HG02759 (cell line): ENCODE data around the gene TMEM239.
"Not testable (repeated sequence)": the region's sequence is repeated elsewhere in the genome, so short reads cannot be mapped to it uniquely, and the experiment has no call there.

Source experiments
- ATAC-seq: cut with Tn5 transposase; IDR thresholded peaks from one replicate; pipeline ENCODE4 v1.9.1; 2021; ENCODE audit warnings: mild to moderate bottlenecking, moderate library complexity; ENCODE audit not compliant: unreplicated experiment

Gene TMEM239

DNA sequence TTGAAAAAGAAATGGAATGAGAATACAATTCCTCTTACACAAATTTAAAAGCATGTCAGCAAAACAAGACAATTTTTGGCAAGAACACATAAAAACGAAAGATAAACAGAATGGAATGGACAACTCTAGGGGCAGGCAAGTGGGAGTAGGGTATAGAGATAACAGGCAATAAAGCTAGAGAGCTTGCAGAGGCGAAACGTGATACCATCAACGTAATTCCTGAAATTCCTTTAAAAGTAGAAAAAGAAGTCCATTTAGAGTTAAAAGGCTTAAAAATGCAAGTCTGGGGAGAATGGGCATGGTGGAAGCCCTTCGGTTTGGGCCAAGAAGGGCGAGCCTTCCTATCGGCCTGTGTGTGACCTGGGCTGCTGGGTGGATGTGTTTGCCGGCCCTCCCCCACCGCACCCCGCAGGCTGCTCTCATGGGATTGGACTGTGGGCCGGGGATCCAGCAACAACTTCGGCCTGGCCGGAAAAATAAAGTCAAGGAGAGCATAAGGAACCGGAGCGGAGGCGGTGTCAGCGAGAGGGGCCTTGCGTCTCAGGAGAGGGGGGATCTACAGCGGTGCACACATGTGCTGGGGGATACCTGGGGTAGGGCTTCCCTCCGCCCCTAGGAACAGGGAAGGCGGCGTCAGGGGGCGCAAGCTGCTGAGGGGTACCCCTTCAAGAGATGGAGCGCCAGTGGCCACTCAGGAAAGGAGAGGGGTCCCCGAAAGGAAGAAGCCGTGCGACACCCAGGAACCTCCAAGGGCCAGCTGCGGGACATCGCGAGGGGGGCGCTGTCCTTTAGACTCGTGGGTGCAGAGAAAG lies 4.1 kb downstream of the TMEM239 start:
- no peak for ATAC-seq

DNA sequence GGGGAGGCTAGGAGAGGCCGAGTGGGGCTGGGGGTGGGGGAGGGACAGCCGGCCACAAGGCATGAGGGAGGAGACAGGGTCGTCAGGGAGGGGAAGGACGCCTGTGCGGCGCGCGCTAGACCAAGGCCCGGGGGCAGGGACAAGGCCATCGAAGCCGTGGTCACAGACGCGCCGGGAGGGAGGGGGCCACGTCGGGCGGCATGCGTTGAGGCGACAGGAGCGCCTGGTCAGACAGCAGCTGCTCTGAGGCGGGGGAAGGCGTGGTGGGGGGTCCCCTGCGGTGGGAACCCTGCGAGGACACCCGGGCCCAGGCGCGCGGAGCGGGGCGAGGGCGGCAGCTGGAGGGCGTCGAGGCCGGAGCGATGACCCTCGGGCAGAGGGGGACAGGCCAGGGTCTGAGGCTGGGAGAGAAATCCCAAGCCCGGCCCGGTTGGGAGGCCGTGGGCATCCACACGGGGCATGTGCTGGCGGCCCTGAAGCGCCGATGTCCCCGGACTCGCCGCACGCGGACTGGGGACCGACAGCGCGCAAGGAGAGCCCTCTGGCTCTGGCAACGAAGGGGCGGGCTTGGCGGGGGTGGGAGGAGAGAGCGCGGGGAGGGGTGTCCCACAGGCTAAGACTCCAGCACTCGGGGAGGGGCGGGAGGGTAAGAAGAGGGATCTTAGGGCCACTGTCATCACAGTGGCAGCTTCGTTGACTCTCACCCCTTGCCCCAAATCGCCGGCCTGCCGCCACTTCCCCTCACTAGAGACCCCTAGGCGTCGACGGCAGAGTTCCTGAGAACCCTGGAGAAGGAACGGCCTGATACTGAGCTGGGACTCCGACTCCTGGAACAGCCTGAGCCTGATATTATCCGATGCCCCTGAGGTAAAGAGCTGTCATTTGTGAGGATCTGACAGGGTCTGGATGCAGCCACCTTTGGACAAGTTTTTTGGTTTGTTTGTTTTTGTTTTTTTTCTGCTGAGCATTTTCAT lies 5.0 kb downstream of the TMEM239 start:
- ATAC-seq: no peak

DNA sequence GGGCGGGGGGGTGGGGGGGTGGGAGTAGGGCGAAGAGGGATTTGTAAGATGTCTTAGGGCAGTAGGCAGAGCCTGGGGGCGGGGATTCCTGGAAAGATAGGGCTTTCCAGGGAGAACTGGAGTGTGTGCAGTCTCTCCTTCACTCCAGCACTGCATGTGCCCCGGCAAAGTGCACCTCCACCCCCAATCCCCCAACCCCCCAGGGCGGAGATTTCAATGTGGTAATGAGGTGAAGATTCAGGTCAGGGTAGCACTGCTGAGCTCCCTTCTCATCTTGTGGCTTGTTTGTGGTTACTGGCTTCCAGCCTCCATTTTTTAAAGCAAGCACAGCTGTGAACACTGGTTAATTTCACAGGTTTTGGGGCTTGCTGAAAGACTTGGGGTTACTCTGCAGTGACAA lies 5.9 kb downstream of the TMEM239 start:
- no peak for ATAC-seq

- no peak for ATAC-seq
Measured at GRCh38 chr20:2825761-2826160, 9.6 kb downstream of the TMEM239 start.

GRCh38 chr20:2826655-2827054 lies 10.5 kb downstream of the TMEM239 start:
- ATAC-seq: no peak

DNA sequence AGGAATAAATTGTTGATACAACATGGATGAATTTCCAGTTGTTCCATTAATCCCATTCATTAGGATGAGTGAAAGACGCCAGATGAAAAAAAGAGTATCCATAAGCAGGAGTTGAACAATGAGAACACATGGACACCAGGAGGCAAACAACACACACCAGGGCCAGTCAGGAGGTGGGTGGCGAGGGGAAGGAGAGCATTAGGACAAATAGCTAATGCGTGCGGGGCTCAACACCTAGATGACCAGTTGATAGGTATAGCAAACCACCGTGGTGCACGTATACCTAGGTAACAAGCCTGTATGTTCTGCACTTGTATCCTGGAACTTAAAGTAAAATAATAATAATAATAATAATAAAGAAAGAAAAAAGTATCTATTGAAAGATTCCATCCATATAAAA lies 13.2 kb downstream of the TMEM239 start:
- ATAC-seq: no peak

GRCh38 chr20:2831206-2831605 lies 15.0 kb downstream of the TMEM239 start:
- not testable (repeated sequence) for ATAC-seq

GRCh38 chr20:2833761-2834160 lies 17.6 kb downstream of the TMEM239 start:
- ATAC-seq: no peak

DNA sequence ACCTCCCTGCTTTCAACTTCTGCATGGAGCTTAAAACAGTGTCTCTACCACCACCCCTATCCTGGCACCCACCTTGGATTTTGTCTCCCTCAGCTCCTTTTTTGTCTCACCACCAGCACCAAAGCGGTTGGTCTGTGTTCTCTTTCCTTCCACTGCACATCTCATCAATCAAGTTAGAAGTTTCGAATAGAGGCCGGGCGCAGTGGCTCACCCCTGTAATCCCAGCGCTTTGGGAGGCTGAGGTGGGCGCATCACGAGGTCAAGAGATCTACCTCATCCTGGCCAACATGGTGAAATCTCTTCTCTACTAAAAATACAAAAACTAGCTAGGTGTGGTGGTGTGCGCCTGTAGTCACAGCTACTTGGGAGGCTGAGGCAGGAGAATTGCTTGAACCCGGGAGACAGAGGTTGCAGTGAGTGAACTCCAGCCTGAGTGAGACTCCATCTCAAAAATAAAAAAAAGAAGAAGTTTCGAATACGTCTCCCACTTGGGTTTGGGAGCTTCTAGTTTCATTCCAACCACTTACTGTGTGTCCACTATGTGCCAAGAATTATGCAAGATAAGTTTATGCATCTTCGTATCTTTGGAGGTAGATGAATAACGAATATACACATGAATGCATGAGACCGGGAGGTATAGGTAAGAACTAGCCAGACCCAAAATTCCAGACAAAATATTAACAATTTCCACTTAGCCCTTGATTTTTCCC lies 18.4 kb downstream of the TMEM239 start:
- ATAC-seq: no peak

- ATAC-seq: no peak
Measured at GRCh38 chr20:2835331-2835796, 19.2 kb downstream of the TMEM239 start.

GRCh38 chr20:2836035-2836434 lies 19.9 kb downstream of the TMEM239 start:
- ATAC-seq: no peak

DNA sequence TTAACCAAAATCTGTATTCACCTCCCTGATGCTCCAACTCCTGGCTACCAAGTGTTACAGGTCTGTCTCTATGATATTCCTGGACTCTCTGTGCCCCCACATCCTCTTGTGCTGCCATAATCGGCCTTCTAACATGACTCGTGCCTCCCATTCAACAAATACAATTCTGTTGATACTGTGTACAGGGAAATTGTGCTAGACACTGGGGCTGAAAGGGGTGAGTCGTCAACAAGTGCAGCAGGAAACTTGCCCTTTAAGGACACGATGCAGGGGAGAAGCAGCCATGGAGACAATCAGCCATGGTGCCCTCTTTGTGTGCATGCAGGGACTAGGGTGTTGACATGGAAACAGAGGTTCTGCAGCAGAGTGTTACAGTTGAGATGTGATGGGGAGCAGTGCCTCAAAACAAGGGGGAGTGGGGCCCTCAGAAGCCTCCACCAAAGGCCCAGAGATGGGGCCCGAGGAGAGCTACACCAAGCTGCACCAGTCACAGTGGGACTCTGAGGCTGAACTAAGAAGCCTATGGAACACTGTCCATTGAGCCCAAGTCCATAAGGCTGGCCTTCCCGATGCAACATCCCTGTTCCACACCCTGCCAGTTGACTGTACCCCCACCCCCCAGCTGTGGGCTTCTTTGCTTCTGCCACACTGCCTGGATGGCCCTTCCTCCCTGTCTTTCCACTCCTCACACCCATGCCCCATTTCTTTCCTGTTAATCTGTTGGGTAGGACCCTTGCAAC lies 21.2 kb downstream of the TMEM239 start:
- ATAC-seq: no peak

DNA sequence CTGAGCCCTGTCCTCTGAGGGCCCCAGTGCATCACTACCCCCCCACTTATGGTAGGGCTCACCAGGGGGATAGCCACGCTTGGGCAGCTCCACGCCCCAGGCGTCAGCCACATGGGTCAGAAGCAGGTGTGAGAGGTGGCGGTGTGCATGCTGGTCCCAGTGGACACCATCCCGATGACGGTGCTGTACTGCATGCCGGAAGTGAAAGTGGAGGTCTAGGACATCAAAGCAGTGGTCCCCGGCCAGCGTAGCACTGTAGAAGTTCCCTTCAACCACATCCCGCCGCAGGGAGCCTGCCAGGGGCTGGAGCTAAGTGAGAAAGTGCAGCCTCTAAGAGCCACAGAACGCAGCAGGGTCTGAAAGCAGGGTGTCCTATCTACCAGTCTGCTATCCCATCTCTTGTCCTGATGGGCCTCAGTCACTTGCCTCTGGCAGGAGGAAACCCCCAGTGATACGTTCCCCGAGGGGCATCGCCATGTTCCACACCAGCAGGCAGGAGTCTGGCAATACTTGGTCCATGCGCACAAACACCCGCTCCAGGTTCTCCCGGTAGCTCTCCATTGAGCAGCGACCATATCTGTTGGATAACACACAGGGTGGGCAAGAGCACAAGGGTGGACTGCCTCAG lies 22.1 kb downstream of the TMEM239 start:
- no peak for ATAC-seq

- ATAC-seq: no peak
Measured at GRCh38 chr20:2838847-2839671, 22.9 kb downstream of the TMEM239 start.

DNA sequence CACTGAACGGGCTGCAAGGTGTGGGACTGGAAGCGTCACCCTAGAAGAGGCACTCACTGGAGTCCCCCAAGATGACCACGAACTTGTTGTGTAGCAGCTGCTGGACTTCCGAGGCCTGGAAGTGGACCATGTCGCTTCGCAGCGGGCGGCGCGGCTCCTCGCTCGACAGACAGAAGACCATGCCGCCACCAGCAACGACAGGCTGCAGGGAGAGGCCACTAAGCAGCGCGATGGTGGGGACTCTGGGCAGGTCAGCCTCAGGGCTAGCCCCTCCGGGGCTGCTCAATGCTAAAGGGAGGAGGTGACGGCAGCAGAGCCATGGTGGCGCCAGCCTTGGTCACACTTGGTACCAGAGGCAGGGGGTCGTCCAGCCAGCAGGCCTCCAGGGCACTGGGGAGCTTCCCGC lies 23.6 kb downstream of the TMEM239 start:
- no peak for ATAC-seq

DNA sequence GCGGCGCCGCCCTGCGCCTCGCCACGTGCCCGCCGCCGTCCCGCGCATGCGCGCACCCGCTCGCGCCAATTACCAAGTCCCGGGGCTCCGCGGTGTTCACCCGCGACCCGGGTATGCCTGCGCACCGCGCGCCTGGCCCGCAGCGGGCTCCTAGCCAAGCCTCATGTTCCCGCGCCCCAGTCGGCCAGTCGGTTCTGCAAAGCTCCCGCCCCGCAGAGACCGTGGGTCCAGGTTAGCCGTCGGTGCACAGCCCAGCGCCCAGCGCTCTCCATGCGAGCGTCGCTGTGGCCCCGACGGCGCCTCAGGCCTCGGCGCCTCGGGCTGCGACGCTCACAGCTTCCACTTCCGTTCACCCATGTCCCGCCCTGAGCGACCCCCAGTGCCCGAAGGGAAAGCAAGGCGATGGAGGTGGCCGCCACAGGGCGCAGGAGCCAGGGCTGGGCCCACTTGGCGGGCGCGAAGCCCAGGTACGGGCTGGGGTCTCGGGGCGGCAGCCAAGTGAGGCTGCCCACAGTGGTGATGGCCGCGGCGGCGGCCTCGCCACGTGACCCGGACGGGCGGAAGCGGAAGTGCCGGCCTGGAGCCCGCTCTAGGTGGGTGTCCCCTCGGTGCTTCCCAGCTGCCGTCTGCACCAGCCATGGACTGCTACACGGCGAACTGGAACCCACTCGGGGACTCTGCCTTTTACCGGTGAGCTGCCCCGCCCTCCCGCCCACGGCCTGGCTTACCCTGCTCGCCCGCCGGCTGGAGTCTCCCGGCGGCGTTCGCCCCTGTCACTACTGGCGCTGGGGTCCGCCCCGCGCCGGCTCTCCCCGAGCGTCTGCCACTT lies 24.2 kb downstream of the TMEM239 start, which contains the start of the genes PCED1A and VPS16:
Gene PCED1A, minus strand, starts transcription at position 518 of the 829 bp plus-strand sequence. CDS start 743 bp downstream, outside the sequence.
Gene VPS16, plus strand, starts transcription at position 608 of the 829 bp plus-strand sequence. Its CDS starts 30 bp downstream, at position 638.
- peak; percentile 98 for ATAC-seq

- peak; percentile 46 for ATAC-seq
Measured at GRCh38 chr20:2840967-2841531, 24.9 kb downstream of the TMEM239 start.

GRCh38 chr20:2845607-2846006 lies 29.4 kb downstream of the TMEM239 start:
- no peak for ATAC-seq
